ENCODE measurements around the gene LDLRAD4.

GRCh38 chr18:13501891-13502290, 283.3 kb downstream of the LDLRAD4 start:
- TF ChIP-seq, protein P1, sequence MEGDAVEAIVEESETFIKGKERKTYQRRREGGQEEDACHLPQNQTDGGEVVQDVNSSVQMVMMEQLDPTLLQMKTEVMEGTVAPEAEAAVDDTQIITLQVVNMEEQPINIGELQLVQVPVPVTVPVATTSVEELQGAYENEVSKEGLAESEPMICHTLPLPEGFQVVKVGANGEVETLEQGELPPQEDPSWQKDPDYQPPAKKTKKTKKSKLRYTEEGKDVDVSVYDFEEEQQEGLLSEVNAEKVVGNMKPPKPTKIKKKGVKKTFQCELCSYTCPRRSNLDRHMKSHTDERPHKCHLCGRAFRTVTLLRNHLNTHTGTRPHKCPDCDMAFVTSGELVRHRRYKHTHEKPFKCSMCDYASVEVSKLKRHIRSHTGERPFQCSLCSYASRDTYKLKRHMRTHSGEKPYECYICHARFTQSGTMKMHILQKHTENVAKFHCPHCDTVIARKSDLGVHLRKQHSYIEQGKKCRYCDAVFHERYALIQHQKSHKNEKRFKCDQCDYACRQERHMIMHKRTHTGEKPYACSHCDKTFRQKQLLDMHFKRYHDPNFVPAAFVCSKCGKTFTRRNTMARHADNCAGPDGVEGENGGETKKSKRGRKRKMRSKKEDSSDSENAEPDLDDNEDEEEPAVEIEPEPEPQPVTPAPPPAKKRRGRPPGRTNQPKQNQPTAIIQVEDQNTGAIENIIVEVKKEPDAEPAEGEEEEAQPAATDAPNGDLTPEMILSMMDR (IDR thresholded peaks at IDR 0.05): no peak
- TF ChIP-seq POLR2A (IDR thresholded peaks at IDR 0.05): no peak

Measured in upper lobe of left lung (tissue), 4 donors.